GM21423 (cell line): ENCODE measurements around the gene MLH1.
"Not testable (repeated sequence)": the region's sequence is repeated elsewhere in the genome, so short reads cannot be mapped to it uniquely, and the experiment has no call there.

Experiments used
- ATAC-seq: cut with Tn5 transposase; IDR thresholded peaks from one replicate; pipeline ENCODE4 v1.9.1; 2021; ENCODE audit warnings: mild to moderate bottlenecking, moderate library complexity; ENCODE audit not compliant: unreplicated experiment

MLH1 gene

DNA sequence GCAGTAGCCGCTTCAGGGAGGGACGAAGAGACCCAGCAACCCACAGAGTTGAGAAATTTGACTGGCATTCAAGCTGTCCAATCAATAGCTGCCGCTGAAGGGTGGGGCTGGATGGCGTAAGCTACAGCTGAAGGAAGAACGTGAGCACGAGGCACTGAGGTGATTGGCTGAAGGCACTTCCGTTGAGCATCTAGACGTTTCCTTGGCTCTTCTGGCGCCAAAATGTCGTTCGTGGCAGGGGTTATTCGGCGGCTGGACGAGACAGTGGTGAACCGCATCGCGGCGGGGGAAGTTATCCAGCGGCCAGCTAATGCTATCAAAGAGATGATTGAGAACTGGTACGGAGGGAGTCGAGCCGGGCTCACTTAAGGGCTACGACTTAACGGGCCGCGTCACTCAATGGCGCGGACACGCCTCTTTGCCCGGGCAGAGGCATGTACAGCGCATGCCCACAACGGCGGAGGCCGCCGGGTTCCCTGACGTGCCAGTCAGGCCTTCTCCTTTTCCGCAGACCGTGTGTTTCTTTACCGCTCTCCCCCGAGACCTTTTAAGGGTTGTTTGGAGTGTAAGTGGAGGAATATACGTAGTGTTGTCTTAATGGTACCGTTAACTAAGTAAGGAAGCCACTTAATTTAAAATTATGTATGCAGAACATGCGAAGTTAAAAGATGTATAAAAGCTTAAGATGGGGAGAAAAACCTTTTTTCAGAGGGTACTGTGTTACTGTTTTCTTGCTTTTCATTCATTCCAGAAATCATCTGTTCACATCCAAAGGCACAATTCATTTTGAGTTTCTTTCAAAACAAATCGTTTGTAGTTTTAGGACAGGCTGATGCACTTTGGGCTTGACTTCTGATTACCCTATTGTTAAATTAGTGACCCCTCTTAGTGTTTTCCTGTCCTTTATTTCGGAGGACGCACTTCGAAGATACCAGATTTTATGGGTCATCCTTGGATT, at the start of gene MLH1:
TSS of gene MLH1 (plus strand) at position 193 of the 958 bp plus-strand sequence. CDS start at position 223, 30 bp downstream.
- ATAC-seq = peak; percentile 89

DNA sequence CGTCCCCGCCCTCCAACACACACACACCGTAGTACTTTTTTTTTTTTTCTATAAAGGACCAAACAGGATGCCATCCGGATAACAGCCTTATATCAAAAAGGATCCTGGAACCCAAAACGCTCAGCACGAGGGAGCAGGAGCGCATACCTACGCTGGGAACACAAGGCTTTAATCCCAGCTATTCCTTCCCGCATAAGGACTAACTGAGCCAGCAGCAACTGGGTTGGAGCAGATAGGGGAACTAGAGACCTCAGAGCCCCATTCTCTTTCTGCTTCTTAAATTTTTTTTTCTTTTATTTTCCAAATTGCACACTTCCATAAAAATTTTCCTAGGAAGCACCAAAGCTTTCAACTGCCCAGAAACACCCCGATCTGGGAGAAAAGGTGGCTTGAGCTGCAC, 49.7 kb upstream of the MLH1 start:
- ATAC-seq = no peak

- peak; percentile 55 for ATAC-seq
These were observed 49.2 kb upstream of the MLH1 start for GRCh38 chr3:36944012-36944640.

GRCh38 chr3:36944641-36945270, 48.6 kb upstream of the MLH1 start, which contains the start of gene TRANK1:
TRANK1 (minus strand) TSS chr3:36945054; CDS start chr3:36944809, 245 bp downstream.
- peak; percentile 51 for ATAC-seq

DNA sequence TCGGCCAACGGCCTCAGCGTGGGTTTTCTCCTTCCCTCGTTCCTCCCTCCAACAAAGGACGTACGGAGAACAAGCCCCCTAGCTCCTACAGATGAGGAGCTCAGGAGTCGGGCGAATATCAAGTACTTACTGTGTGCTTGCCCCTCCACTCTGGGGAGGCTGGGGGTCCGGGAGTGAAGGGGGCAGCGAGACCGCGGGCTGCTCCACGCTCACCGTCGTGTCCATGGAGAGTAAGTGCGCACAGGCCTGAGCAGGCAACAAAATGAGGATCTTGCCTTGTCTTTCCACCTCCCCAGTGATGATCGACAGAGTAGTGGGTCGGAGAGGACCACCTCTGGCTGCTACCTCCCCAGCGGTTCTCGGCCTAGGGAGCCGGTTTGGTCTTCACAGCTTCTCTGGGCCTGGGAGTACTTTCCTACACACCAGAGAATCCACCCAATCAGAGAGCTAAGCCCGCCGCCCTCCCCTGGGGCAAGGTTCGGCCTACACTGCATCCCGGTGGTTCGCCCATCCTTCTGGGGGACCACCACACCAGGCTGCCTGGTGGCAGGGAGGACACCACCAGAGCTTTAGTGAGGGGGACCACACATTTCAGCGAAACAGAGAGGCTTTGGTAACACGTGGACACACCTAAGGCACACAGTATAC, 47.9 kb upstream of the MLH1 start:
- ATAC-seq = no peak

DNA sequence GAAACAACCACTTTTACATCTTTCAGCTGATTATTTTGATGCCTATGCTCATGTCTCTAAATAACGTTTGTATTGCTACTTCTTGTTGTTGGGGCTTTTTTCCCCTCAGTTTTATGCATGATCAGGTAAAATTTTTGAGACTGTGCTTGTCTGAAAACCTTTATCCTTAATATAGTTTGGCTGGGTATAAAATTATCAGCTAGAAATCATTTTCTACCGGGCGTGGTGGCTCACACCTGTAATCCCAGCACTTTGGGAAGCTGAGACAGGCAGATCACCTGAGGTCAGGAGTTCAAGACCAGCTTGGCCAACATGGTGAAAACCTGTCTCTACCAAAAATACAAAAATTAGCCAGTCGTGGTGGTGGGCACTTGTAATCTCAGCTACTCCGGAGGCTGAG, 45.5 kb upstream of the MLH1 start:
- not testable (repeated sequence) for ATAC-seq

- ATAC-seq = no peak
These were observed 38.7 kb upstream of the MLH1 start for GRCh38 chr3:36954452-36955134.

GRCh38 chr3:36956155-36956554, 37.2 kb upstream of the MLH1 start:
- no peak for ATAC-seq

GRCh38 chr3:36957063-36957462, 36.3 kb upstream of the MLH1 start:
- no peak for ATAC-seq

GRCh38 chr3:36957862-36958686, 35.2 kb upstream of the MLH1 start:
- no peak for ATAC-seq

- ATAC-seq = no peak
These were observed 33.5 kb upstream of the MLH1 start for GRCh38 chr3:36959821-36960220.

DNA sequence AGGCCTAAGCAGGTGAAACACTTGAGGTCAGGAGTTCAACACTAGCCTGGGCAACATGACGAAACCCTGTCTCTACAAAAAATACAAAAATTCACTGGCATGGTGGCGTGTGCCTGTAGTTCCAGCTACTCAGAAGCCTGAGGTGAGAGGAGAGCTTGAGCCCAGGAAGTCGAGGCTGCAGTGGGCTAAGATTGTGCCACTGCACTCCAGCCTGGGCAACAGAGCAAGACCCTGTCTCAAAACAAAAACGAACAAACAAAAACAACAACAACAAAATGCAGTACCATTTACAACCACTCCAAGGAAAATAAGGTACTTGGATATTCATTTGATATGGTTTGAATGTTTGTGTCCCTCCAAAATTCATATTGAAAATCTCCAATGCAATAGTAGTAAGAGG, 32.8 kb upstream of the MLH1 start:
- no peak for ATAC-seq

DNA sequence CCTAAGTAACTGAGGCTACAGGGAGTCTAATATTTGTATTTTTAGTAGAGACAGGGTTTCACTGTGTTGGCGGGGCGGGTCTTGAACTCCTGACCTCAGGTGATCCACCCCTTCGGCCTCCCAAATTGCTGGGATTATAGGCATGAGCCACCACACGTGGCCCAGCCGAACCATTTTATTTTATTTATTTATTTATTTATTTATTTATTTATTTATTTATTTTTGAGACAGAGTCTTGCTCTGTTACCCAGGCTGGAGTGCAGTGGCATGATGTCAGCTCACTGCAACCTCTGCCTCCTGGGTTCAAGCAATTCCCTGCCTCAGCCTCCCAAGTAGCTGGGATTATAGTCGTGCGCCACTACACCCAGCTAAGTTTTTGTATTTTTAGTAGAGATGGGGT, 30.3 kb upstream of the MLH1 start:
- not testable (repeated sequence) for ATAC-seq

DNA sequence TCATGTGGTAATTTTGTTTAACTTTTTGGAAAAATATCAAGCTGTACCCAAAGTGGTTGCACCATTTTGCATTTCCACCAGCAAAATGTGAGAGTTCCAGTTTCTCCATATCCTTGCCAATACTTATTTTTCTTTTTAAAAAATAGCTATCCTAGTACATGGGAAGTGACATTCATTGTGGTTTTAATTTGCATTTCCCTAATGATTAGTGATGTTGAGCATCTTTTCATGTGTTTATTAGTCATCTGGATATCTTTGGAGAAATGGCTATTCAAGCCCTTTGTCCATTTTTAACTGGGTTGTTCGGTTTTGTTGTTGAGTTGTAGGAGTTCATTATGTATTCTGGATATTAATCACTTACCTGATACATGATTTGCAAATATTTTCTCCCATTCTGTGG, 29.0 kb upstream of the MLH1 start:
- no peak for ATAC-seq

- ATAC-seq = peak; percentile 75
These were observed 28.5 kb upstream of the MLH1 start for GRCh38 chr3:36964817-36965216.

- no peak for ATAC-seq
These were observed 27.9 kb upstream of the MLH1 start for GRCh38 chr3:36965440-36965839.

- ATAC-seq = no peak
These were observed 24.2 kb upstream of the MLH1 start for GRCh38 chr3:36969085-36969484.

GRCh38 chr3:36969540-36970432, 23.5 kb upstream of the MLH1 start:
- ATAC-seq = peak; percentile 99

- no peak for ATAC-seq
These were observed 21.2 kb upstream of the MLH1 start for GRCh38 chr3:36972163-36972562.
